GM18502 (cell line): ENCODE results near the gene REPS2.
"Not testable (repeated sequence)": the region's sequence is repeated elsewhere in the genome, so short reads cannot be mapped to it uniquely, and the experiment has no call there.

ENCODE experiments used
- ATAC-seq: cut with Tn5 transposase; IDR thresholded peaks from one replicate; pipeline ENCODE4 v1.9.1; 2021; ENCODE audit warnings: mild to moderate bottlenecking; ENCODE audit not compliant: unreplicated experiment, poor library complexity

Gene REPS2

DNA sequence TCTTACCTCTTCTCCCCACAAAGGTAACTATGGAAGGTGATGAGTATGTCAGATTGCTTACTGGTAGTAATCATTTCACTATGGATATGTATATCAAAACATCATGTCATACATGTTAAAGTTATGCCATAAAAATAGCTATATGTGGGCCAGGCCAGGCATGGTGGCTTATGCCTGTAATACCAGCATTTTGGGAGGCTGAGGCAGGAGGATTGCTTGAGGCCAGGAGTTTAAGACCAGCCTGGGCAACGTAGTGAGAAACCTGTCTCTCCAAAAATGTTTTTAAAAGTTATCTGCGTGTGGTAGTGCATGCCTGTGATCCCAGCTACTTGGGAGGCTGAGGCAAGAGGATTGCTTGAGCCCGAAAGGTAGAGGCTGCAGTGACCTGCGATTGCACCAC is 16.2 kb downstream of the REPS2 start:
- not testable (repeated sequence) for ATAC-seq

DNA sequence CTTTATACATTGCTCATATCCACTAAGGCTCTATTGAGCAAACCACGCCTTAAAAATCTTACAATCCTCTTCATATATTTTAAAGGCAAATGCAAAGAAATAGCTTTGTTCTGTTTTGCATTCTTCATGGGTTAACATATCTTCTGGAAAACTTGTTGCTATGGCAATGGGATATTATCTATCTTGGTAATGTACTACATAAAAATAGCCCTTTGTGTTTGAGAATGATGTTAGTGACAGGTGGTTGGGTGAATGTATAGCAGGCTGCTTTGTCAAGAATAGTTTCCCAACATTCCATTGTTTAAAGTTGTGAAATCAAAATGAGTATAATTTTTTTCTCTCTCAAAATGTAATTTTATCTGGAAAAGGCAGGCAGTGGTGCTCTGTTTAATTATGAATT is 16.8 kb downstream of the REPS2 start:
- no peak for ATAC-seq

DNA sequence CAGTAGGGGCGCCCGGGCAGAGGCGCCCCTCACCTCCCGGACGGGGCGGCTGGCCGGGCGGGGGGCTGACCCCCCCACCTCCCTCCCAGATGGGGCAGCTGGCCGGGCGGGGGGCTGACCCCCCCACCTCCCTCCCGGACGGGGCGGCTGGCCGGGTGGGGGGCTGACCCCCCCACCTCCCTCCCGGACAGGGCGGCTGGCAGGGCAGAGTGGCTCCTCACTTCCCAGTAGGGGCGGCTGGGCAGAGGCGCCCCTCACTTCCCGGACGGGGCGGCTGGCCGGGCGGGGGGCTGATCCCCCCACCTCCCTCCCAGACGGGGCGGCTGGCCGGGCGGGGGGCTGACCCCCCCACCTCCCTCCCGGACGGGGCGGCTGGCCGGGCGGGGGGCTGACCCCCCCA is 18.5 kb downstream of the REPS2 start:
- ATAC-seq, result not testable (repeated sequence)

DNA sequence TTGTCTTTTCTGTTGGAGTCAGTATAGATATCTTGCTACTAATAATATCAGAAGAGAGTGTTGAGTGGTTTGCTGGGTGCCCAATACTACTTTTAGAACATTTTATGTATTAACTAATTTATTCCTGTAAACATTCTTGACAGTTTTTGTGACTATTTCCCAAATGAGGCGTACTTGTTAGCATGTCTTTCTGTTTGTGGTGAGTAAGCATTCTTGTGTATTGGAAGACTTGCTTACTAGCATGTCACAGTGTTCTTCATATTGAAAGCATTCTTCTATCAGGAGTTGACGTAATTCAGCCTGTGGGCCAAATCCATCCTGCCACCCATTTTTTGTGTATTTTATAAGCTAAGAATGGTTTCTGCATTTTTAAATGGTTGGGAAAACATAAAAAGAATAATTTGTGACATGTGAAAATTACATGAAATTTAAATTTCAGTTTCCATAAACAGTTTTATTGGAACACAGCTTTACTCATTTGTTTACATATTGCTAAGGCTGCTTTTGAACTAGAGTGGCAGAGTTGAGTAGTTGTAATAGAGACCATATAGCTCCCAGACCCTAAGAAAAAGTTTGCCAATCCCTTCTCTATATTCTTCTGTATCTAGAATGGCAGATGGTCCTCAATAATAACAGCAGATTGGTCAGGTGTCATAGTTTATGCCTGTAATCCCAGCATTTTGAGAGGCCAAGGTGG is 20.4 kb downstream of the REPS2 start:
- ATAC-seq, result no peak

DNA sequence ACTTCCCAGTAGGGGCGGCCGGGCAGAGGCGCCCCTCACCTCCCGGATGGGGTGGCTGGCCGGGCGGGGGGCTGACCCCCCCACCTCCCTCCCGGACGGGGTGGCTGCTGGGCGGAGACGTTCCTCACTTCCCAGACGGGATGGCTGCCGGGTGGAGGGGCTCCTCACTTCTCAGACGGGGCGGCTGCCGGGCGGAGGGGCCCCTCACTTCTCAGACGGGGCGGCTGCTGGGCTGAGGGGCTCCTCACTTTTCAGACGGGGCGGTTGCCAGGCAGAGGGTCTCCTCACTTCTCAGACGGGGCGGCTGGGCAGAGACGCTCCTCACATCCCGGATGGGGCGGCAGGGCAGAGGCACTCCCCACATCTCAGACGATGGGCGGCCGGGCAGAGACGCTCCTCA is 22.3 kb downstream of the REPS2 start:
- not testable (repeated sequence) for ATAC-seq

DNA sequence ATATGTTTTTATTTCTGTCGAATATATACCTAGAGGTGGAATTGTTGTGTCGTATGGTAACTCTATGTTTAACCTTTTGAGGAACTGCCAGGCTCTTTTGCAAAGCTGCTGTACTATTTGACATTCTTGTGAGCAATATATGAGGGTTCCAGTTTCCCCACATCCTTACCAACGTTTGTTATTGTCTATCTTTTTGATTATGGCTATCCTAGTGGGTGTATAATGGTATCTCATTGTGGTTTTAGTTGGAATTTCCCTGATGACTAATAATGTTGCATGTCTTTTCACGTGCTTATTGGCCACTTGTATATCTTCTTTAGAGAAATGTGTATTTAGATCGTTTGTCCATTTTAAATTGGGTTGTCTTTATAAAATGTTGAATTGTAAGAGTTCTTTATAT is 24.5 kb downstream of the REPS2 start:
- no peak for ATAC-seq

DNA sequence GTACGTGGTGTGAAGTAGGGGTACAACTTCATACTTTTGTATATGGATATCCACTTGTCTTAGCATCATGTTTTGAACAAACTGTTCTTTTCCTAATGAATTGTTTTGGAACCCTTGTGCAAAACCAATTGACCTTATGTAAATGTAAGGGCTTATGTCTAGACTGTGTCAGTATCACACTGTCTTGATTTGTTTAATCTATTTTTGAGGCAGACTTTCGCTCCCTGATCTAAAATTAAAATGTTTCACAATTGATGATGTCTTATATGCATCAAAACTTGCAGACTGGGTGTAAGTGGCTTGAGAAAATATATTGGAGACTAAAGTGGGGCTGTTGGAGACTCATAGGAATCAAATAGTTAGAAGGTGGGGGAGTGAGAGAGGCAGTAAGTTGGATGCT is 25.2 kb downstream of the REPS2 start:
- peak; percentile 53 for ATAC-seq

DNA sequence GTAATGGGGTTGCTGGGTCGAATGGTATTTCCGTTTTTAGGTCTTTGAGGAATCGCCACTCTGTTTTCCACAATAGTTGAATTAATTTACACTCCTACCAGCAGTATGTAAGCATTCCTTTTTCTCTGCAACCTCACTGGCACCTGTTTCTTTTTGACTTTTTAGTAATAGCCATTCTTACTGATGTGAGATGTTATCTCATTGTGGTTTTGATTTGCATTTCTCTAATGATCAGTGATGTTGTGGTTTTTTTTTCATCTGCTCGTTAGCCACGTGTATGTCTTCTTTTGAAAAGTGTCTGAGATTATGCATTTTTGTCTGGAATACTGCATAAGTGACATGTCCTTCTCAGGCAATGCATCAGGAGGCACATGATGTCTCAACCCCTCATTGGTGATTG is 28.8 kb downstream of the REPS2 start:
- ATAC-seq, result peak; percentile 40

DNA sequence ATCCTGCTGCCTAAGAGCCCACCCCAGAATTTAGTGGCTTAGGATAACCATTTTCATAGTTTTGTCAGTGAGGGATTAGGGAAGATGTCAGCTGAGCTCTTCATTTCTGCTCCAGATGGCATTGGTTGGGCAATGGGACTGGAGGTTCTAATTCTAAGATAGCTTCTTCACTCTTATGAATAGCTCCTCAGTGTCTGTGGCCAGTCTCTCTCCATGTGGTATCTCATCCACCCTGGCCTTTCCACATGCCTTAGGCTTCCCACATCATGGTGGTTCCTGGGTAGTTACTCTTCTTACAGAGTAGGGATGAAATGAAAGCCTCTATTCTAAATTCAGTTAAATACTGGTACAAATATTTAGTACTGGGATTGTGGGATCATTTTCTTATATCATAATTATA is 31.3 kb downstream of the REPS2 start:
- ATAC-seq, result no peak

DNA sequence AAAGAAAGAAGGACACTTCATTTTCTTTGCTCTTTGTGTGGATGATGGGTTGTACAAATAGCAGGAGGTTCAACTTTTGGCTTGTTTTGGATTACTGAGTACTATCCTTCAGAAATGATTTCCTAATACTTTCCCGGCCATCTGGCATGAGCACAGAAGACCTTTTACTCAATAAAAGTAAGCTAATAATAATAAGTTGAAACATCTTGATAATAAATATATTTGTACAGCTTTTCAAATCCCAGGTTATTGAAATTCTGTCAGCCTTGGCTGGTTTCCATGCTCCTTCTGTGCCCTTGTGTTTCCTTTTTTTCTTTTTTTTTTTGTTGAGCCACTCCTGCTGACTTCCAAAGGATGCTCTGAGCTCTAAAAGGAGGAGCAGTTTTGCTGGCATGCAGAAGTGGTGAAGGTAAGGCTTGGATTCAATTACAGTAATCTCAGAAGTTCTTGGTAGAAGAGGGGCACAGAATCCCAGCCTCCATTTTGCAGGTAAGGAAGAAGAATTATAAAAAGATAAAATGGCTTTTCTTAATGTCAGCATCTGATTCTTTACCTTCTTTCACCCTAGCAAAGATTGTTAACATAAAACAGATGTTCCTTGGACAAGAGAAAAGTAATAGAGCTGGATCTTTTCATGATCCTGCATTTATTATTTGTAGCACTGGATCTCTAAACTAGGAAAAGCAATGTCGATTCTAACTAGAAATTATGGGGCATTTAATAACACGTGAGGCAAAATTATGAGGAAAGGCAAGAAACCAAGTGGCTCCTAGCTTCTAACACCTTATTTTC is 31.9 kb downstream of the REPS2 start:
- no peak for ATAC-seq

DNA sequence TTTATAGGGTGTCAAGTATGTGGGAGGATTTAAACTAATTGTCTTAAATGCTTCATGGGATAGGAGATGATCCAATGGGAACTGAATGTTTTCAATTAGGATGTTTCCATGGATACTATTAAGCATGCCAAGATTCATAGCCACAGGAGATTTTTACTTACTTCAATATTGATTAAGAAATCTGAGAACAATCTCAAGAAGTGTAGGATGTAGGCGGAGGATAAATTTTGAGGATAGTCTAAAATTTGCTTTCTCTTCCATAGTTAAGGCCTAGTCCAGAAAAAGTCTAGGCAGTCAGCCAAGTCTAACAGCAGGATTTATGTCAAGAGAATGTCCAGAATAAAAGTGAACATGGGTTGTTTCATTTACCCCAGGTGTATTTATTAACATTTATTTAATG is 32.8 kb downstream of the REPS2 start:
- ATAC-seq, result no peak

DNA sequence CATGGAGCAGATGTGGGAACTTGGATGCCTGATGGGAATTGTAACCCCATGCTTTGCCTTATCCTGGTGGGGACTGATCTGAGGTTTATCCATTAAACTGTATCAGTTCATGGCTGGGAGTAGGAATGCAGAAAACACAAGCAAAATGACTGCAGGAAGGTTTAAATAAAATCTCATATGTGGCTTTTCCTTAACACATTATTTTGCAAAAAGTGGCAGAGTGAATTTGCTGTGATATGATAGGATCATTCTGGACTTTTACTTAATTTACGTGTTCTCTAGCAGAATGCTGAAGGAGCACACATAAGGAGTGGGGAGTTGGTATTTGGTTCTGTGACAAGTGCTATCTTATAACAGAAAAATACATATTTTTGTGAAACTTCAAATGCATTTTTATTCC is 34.8 kb downstream of the REPS2 start:
- no peak for ATAC-seq

DNA sequence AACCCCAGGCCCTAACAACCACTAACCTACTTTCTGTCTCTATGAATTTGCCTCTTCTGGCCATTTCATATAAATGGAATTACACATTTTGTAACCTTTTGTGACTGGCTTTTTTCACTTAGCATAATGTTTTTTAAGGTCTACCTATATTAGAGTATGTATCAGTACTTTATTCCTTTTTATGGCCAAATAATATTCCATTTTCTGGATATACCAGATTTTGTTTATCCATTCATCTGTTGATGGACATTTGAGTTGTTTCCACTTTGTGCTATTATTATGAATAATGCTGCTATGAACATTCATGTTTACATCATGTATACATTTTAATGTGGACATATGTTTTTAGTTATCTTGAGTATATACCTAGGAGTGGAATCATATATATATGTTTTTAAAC is 35.5 kb downstream of the REPS2 start:
- ATAC-seq, result no peak

DNA sequence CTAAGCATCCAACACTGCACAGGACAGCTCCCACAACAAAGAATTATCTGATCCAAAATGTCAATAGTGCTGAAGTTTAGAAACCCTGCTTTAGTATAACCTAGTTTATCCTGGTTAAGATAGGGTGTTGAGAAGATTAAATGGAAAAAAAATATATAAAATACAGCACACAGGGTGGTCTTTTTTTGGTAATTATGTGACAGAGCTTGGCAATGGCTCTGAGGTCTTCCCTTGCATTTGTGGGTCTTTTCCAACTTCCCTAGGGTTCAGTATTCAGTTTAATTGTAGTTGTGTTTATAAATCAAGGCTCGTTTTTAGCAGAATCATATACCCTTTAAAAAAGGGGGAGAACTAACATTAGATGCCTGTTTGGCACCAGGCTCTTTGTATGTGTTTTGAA is 36.6 kb downstream of the REPS2 start:
- no peak for ATAC-seq

DNA sequence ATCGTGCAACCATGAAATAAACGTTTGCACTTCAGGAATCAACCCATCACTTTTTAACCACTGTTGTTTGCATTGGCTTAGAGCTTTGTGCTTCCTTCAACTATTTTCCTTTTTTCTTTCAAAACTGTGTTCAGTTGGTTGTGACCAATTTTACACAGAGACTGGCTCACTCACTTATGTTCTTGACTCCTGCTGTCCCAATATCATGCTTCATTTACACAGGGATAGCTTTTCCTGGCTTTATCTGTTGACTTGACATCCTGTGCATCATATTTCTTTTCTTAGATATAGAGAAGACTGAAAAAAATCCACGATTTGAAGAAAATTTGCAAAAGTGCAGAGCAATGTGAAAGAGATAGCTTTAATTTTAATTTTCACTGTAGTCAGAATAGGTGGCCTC is 38.8 kb downstream of the REPS2 start:
- ATAC-seq, result no peak

DNA sequence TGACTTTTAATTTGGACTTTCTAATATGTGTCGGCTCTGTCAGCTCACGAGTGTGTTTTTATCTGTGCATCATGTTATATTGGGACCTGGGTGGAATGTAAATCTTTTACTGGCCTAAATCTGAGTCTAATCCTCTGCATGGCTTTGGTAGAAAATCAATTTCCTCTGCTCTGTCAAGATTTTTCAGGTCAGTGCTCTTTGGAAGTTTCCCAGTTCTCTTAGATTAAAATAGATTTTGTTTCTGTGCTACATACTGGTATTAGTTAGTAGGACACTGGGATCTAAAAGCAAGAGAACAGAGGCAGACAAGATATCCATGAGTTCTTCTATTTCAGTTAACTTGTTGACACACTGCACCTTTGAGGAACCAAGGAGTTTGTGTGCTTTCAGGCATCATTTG is 39.7 kb downstream of the REPS2 start:
- ATAC-seq, result no peak

DNA sequence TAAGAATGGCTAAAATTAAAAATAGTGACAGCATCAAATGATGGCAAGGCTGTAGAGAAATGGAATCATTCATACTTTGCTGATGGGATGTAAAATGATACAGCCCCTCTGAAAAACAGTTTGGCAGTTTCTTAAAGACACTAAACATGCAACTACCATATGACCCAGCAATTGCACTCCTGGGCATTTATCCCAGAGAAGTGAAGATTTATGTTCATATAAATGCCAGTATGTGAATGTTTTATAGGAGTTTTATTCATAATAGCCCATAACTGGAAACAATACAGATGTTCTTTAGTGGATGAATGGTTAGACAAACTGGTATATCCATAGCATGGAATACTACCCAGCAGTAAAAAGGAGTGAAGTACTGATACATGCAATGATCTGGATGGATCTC is 43.3 kb downstream of the REPS2 start:
- no peak for ATAC-seq

DNA sequence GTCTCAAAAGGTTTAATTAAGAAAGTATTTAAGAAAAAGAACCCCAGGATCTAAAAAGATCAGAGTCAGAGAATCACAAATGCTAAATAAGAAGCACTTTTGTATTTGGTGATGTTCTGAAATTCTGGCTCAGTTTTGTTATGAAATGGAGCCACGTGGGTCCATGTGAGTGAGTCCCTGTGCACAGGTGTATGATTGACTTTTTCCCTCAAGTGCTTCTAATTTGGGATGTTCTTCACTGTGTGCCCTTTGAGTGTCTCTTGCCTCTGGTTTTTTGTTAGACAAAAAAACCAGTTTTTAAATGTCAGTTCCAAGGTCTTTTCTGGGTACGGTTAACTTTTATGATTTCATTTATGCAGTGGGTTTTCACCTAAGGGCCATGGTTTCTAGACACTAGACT is 44.4 kb downstream of the REPS2 start:
- no peak for ATAC-seq

DNA sequence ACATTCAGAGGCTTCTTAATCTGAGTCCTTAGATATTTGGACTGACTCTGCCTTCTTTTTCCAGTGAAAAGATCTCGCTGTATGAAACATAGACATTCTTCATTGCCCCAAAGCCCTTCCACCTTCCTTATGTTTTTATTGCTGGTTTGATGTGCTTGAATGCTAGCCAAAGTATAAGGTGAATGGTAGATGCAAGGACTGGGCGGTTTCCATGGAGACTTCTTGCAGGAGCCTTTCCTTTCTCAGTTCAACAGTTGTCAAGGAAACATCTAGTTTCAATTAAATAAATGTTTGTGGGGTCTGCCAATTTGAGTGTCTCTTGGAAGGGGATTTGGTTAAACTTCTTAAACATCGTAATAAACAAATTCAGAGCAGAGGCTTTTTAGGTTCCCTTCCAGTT is 46.0 kb downstream of the REPS2 start:
- no peak for ATAC-seq

DNA sequence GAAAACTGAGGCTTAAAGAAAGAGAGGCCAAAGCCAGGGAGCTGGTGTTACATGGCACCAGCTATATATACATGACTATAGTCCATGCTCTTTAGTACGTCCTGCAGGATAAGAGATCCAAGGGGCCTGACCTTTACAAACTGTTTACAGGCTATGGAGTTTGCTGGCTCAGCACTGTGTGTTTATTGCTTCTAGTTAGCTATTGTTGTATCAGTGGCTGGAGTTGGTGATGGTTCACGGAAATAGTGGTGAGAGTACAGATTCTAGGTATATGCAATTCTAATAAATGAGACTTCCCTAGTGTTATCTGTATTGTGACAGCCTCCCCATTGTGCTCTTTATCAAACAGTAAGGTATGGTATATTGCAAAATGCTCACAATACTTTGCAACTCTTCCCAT is 46.5 kb downstream of the REPS2 start:
- no peak for ATAC-seq

DNA sequence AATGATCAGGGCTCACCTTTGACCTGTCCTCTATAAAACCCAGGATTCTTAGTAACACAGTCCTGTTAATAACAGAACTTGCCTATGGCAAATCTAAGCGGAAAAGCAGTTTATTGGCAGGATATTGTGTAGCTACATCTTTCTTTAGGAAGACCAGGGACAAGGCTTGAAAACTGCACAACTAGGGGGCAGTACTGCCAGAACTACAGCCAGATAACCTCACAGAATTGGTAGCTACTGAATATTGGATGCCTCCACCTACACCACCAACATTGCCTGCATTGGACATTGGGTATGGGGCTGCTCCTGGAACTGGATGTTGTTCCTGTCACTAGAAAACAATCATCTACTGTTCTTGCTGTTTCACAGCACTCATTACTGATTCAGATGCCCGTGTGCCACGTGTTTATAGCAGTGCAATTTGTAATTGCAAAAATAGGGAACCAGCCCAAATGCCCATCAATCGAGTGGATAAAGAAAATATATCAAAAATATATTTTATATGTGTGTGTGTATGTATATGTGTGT is 47.4 kb downstream of the REPS2 start:
- ATAC-seq, result no peak

DNA sequence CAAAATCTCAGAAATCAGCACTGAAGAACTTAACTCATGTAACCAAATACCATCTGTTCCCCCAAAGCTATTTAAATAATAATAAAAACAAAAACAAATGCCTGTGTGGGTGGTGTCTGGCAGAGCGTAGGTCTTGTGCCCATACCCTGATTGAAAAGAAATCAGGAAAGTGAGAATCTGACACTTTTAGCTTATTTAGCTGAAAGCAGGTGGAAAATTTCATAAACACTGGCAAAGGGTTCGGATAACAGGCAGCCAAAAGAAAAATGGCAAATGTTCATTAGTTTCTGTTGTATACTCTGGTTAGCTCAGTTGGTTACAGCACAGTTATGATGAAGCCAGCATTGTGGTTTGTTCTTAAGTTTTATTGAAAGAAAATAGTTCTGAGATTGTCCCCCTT is 48.3 kb downstream of the REPS2 start:
- no peak for ATAC-seq
